Measurements from ENCODE around the gene LETM1. TPM values are rescaled to one million over a fixed set of nuclear protein-coding genes. Genes with fewer than 3 reads are reported as not detected.
A peak's percentile ranks its signal among the peaks of the same experiment; 100 is the strongest.

Gene LETM1
- total and polyA plus RNA-seq, 4 experiments from 2014 or later, result 6.5 to 42.8 (median 25.5) TPM

DNA sequence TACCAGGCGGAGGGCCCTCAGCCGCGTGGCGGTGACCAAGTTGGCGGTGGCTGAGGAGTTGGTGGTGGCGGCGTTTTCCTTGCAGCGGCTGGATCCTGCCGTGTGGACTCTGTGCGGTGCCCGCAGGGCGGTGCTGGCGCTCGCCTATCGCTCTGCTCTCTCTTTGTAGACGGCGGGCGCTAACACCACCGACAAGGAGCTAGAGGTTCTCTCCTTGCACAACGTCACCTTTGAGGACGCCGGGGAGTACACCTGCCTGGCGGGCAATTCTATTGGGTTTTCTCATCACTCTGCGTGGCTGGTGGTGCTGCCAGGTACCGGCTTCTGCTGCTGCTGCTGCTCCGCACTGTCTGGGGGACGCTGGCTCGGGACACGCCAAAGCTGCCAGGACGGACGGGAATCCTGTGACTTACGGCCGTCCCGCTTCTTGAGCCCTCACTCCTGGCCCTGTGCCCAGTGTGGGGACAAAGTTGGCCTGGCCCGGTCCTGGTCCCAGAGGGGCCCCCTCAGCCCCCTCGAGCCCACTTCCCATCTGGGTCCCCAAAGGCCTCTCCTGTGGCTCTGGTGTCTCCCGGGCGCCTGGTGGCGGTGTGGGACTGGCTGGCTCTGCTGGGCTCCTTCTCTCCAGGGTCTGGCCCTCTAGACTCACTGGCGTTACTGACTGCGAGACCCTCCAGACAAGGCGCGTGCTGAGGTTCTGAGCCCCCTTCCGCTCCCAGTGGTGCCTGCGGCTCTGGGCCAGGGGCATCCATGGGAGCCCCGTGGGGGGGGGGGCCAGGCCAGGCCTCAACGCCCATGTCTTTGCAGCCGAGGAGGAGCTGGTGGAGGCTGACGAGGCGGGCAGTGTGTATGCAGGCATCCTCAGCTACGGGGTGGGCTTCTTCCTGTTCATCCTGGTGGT, 52.2 kb downstream of the LETM1 start:
- no peaks in the 10 kb centered on the region for H3K27me3 ChIP-seq (ENCODE audit: insufficient read depth, low read length)
- POLR2A ChIA-PET (ENCODE audit: partially characterized antibody), result no interaction called here
- CTCF ChIA-PET (ENCODE audit: partially characterized antibody), result no interaction called here
- intact Hi-C loops (cut with micrococcal nuclease), result no loop called here
- no peaks in the 10 kb centered on the region for H3K9me3 ChIP-seq (ENCODE audit: control insufficient read depth in 1 of 2, low read length in 2 of 2)
- H3K36me3 ChIP-seq (ENCODE audit: insufficient read depth, low read length), result no peaks in the 10 kb centered on the region
- H3K4me3 ChIP-seq (ENCODE audit: low read length in 2 of 2), result no peak overlapping the region
- H3K36me3 Mint-ChIP-seq, result no peaks in the 10 kb centered on the region
- no peak overlapping the region for H3K27ac ChIP-seq (ENCODE audit: low read depth, low read length)
- H3K27ac Mint-ChIP-seq, result no peak overlapping the region
- peaks cover 2 to 5% of the 10 kb centered on the region in 2 donors for H3K27me3 Mint-ChIP-seq
- no peaks in the 10 kb centered on the region for H3K9me3 Mint-ChIP-seq
- H3K4me3 Mint-ChIP-seq, result no peak overlapping the region
- no peaks in the 10 kb centered on the region for H3K4me1 Mint-ChIP-seq
- H3K4me1 ChIP-seq (ENCODE audit: insufficient read depth, low read length), result no peaks in the 10 kb centered on the region
- DNase-seq, result peak in 1 of 5 donors; percentile 22

- Histone ChIP-seq H3K9me3 (ENCODE audit: control insufficient read depth in 1 of 2, low read length in 2 of 2) (no peaks in the 10 kb centered on the region), H3K27me3 (ENCODE audit: insufficient read depth, low read length) (no peaks in the 10 kb centered on the region), H3K36me3 (ENCODE audit: insufficient read depth, low read length) (no peaks in the 10 kb centered on the region), H3K4me1 (ENCODE audit: insufficient read depth, low read length) (no peaks in the 10 kb centered on the region), H3K27ac (ENCODE audit: low read depth, low read length) (no peak overlapping the region), H3K4me3 (ENCODE audit: low read length in 2 of 2) (no peak overlapping the region)
- CTCF ChIA-PET (ENCODE audit: partially characterized antibody), result no interaction called here
- Mint-ChIP-seq H3K27ac (no peak overlapping the region), H3K4me1 (no peaks in the 10 kb centered on the region), H3K4me3 (no peak overlapping the region), H3K9me3 (no peaks in the 10 kb centered on the region), H3K27me3 (peaks cover 5 to 6% of the 10 kb centered on the region in 2 donors), H3K36me3 (no peaks in the 10 kb centered on the region)
- POLR2A ChIA-PET (ENCODE audit: partially characterized antibody), result no interaction called here
- intact Hi-C loops (cut with micrococcal nuclease), result no loop called here
- peak in 1 of 5 donors; percentile 5 for DNase-seq
Measured at GRCh38 chr4:1802720-1803522, 53.0 kb downstream of the LETM1 start.

GRCh38 chr4:1802151-1802715, 53.7 kb downstream of the LETM1 start:
- H3K9me3 ChIP-seq (ENCODE audit: control insufficient read depth in 1 of 2, low read length in 2 of 2), result no peaks in the 10 kb centered on the region
- DNase-seq, result peak in 1 of 5 donors; percentile 25
- H3K27me3 ChIP-seq (ENCODE audit: insufficient read depth, low read length), result no peaks in the 10 kb centered on the region
- Mint-ChIP-seq H3K4me1 (no peaks in the 10 kb centered on the region), H3K9me3 (no peaks in the 10 kb centered on the region), H3K36me3 (no peaks in the 10 kb centered on the region), H3K27ac (no peak overlapping the region), H3K27me3 (peaks cover 5 to 6% of the 10 kb centered on the region in 2 donors), H3K4me3 (no peak overlapping the region)
- H3K4me3 ChIP-seq (ENCODE audit: low read length in 2 of 2), result no peak overlapping the region
- ChIA-PET CTCF (ENCODE audit: partially characterized antibody) (no interaction called here), POLR2A (ENCODE audit: partially characterized antibody) (no interaction called here)
- intact Hi-C loops (cut with micrococcal nuclease), result no loop called here
- H3K4me1 ChIP-seq (ENCODE audit: insufficient read depth, low read length), result no peaks in the 10 kb centered on the region
- no peaks in the 10 kb centered on the region for H3K36me3 ChIP-seq (ENCODE audit: insufficient read depth, low read length)
- H3K27ac ChIP-seq (ENCODE audit: low read depth, low read length), result no peak overlapping the region

DNA sequence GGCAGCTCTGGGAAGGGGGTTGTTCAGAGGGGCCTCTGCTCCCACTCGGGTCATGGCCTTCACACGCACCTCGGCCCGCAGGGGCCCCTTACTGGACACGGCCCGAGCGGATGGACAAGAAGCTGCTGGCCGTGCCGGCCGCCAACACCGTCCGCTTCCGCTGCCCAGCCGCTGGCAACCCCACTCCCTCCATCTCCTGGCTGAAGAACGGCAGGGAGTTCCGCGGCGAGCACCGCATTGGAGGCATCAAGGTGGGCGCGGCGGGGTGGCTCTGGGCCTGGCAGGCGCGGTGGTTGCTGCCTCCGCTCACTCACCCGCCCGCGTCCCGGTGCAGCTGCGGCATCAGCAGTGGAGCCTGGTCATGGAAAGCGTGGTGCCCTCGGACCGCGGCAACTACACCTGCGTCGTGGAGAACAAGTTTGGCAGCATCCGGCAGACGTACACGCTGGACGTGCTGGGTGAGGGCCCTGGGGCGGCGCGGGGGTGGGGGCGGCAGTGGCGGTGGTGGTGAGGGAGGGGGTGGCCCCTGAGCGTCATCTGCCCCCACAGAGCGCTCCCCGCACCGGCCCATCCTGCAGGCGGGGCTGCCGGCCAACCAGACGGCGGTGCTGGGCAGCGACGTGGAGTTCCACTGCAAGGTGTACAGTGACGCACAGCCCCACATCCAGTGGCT, 54.5 kb downstream of the LETM1 start:
- Mint-ChIP-seq H3K27me3 (peaks cover 9 to 10% of the 10 kb centered on the region in 2 donors), H3K4me1 (no peaks in the 10 kb centered on the region), H3K4me3 (no peak overlapping the region), H3K36me3 (no peaks in the 10 kb centered on the region), H3K27ac (no peak overlapping the region), H3K9me3 (no peaks in the 10 kb centered on the region)
- Histone ChIP-seq H3K36me3 (ENCODE audit: insufficient read depth, low read length) (no peaks in the 10 kb centered on the region), H3K4me3 (ENCODE audit: low read length in 2 of 2) (no peak overlapping the region), H3K27ac (ENCODE audit: low read depth, low read length) (no peak overlapping the region), H3K9me3 (ENCODE audit: control insufficient read depth in 1 of 2, low read length in 2 of 2) (no peaks in the 10 kb centered on the region), H3K27me3 (ENCODE audit: insufficient read depth, low read length) (peaks cover 6% of the 10 kb centered on the region), H3K4me1 (ENCODE audit: insufficient read depth, low read length) (no peaks in the 10 kb centered on the region)
- peak in 1 of 5 donors; percentile 13 for DNase-seq
- ChIA-PET POLR2A (ENCODE audit: partially characterized antibody) (no interaction called here), CTCF (ENCODE audit: partially characterized antibody) (no interaction called here)
- intact Hi-C loops (cut with micrococcal nuclease), result no loop called here

DNA sequence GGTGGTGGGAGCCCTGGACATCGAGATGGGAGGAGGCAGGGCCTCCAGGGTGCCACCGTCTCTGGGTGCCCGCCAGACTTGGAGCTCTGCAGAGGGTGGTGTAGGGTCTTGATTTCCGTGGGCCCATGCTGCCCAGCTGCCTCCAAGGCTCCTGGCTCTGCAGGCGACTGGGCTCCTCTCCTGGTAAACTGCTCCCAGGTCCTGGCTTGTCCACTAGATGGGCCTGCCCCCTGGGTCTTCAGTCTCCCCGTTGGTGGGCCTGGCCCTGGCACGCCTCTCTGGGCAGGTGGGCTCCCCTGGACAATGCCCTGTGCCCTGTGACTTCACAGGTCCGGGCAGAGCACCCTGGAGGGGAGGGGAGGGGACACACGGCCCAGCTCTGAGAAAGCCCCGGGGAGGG, 55.2 kb downstream of the LETM1 start:
- Mint-ChIP-seq H3K27me3 (peaks cover 10 to 12% of the 10 kb centered on the region in 2 donors), H3K27ac (no peak overlapping the region), H3K4me3 (no peak overlapping the region), H3K36me3 (no peaks in the 10 kb centered on the region), H3K4me1 (no peaks in the 10 kb centered on the region), H3K9me3 (no peaks in the 10 kb centered on the region)
- DNase-seq, result peak in 1 of 5 donors; percentile 29
- Histone ChIP-seq H3K27me3 (ENCODE audit: insufficient read depth, low read length) (peaks cover 12% of the 10 kb centered on the region), H3K36me3 (ENCODE audit: insufficient read depth, low read length) (no peaks in the 10 kb centered on the region), H3K9me3 (ENCODE audit: control insufficient read depth in 1 of 2, low read length in 2 of 2) (no peaks in the 10 kb centered on the region), H3K4me1 (ENCODE audit: insufficient read depth, low read length) (peaks cover 1% of the 10 kb centered on the region), H3K4me3 (ENCODE audit: low read length in 2 of 2) (no peak overlapping the region), H3K27ac (ENCODE audit: low read depth, low read length) (no peak overlapping the region)
- ChIA-PET CTCF (ENCODE audit: partially characterized antibody) (no interaction called here), POLR2A (ENCODE audit: partially characterized antibody) (no interaction called here)
- intact Hi-C loops (cut with micrococcal nuclease), result no loop called here

DNA sequence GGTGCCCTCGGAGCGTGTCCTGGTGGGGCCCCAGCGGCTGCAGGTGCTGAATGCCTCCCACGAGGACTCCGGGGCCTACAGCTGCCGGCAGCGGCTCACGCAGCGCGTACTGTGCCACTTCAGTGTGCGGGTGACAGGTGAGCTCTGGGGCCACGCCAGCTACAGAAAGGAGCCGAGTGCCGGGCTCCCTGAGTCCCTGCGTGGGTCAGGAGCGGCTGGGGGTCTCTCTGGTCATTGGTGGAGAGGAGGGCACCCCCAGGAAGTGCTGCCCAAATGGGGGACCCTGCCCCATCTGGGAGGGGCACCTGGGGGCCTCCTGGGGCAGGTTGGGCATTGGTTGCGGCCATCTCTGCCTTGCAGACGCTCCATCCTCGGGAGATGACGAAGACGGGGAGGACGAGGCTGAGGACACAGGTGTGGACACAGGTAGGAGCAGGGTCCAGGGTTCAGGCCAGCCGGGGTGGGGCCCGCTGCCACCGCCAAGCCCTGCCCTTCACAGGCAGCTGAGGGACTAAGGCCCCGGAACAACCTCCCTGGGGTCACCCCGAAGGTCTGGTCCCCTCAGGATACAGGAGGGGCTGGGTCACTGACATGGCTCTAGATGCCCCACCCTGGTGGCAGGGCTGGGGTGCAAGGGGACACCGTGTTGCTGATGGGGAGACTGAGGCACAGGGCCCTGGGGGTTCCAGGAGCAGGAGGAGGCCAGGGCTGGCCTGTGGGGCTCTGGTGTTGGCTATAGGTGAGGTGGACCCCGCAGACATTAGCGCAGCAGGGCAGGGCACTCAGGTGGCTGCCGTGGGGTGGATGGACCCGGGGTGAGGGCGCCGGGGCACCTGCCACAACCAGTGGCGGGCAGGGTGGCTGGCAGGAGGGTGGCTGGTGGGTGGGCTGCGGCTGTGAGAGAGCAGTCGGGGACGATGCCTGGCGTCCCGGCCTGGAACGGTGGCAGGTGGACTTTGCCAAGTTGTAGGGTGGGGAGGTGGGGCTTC, 56.3 kb downstream of the LETM1 start:
- no peaks in the 10 kb centered on the region for H3K9me3 ChIP-seq (ENCODE audit: control insufficient read depth in 1 of 2, low read length in 2 of 2)
- Mint-ChIP-seq H3K4me1 (no peaks in the 10 kb centered on the region), H3K4me3 (no peak overlapping the region), H3K9me3 (no peaks in the 10 kb centered on the region), H3K36me3 (no peaks in the 10 kb centered on the region), H3K27ac (no peak overlapping the region), H3K27me3 (peaks cover 10 to 12% of the 10 kb centered on the region in 2 donors)
- H3K27me3 ChIP-seq (ENCODE audit: insufficient read depth, low read length), result peaks cover 17% of the 10 kb centered on the region
- intact Hi-C loops (cut with micrococcal nuclease), result no loop called here
- H3K27ac ChIP-seq (ENCODE audit: low read depth, low read length), result no peak overlapping the region
- H3K4me3 ChIP-seq (ENCODE audit: low read length in 2 of 2), result no peak overlapping the region
- CTCF ChIA-PET (ENCODE audit: partially characterized antibody), result no interaction called here
- DNase-seq, result peak in 1 of 5 donors; percentile 22
- peaks cover 6% of the 10 kb centered on the region for H3K4me1 ChIP-seq (ENCODE audit: insufficient read depth, low read length)
- POLR2A ChIA-PET (ENCODE audit: partially characterized antibody), result no interaction called here
- H3K36me3 ChIP-seq (ENCODE audit: insufficient read depth, low read length), result no peaks in the 10 kb centered on the region
